ENCODE data around the gene WDR62. TPM values are rescaled to one million over a fixed set of nuclear protein-coding genes. Genes with fewer than 3 reads are reported as not detected.

The WDR62 gene
- total and polyA plus RNA-seq, 7 donors: 0.81 to 7.2 (median 2.6) TPM

GRCh38 chr19:36151144-36152018, 96.7 kb downstream of the WDR62 start:
- DNase-seq (peak; percentile 65 to 85), ATAC-seq (peak; percentile 63 to 72 (median 70))
- WGBS, 3 donors: 9 to 15% (median 10%) methylated on average over 40 to 47 of the region's 47 CpGs
- H3K4me3 ChIP-seq: peak overlapping the region; percentile 89
- H3K4me1 ChIP-seq: peaks cover 24% of the 10 kb centered on the region
- peak overlapping the region; percentile 99 for H3K27ac ChIP-seq
- intact Hi-C loops (cut with DNase I): no loop called here
- no peaks in the 10 kb centered on the region for H3K9me3 ChIP-seq
- no peak for TF ChIP-seq CTCF (IDR thresholded peaks at IDR 0.05)
- H3K36me3 ChIP-seq (ENCODE audit: insufficient read depth in 1 of 2, low read depth in 1 of 2): peaks cover 6 to 44% of the 10 kb centered on the region in 2 donors
- no peaks in the 10 kb centered on the region for H3K27me3 ChIP-seq (ENCODE audit: insufficient read depth in 3 of 3, low read length in 2 of 3)

- Histone ChIP-seq H3K27me3 (ENCODE audit: insufficient read depth in 3 of 3, low read length in 2 of 3) (no peaks in the 10 kb centered on the region), H3K36me3 (ENCODE audit: insufficient read depth in 1 of 2, low read depth in 1 of 2) (peaks cover 3 to 38% of the 10 kb centered on the region in 2 donors), H3K9me3 (no peaks in the 10 kb centered on the region), H3K27ac (peak overlapping the region; percentile 99), H3K4me1 (peaks cover 24% of the 10 kb centered on the region), H3K4me3 (peak overlapping the region; percentile 89)
- DNase-seq (no peak), ATAC-seq (peak in 1 of 4 donors; percentile 12)
- TF ChIP-seq CTCF (IDR thresholded peaks at IDR 0.05): no peak
- 2 to 8% (median 8%) methylated on average over 13 to 16 of the region's 16 CpGs for WGBS, 3 donors
- intact Hi-C loops (cut with DNase I): no loop called here
These were observed 97.3 kb downstream of the WDR62 start for GRCh38 chr19:36152019-36152351.

GRCh38 chr19:36152352-36153091, 97.8 kb downstream of the WDR62 start, which contains the start of gene COX7A1:
Gene COX7A1, minus strand, starts transcription at chr19:36152447. Its CDS starts 40 bp downstream, at chr19:36152407.
- H3K27me3 ChIP-seq (ENCODE audit: insufficient read depth in 3 of 3, low read length in 2 of 3): no peaks in the 10 kb centered on the region
- intact Hi-C loops (cut with DNase I): no loop called here
- TF ChIP-seq CTCF (IDR thresholded peaks at IDR 0.05): no peak
- ATAC-seq (peak; percentile 89 to 92 (median 90)), DNase-seq (peak; percentile 86 to 90)
- peak within 1 kb of the TSS; percentile 89 for H3K4me3 ChIP-seq
- peak within 1 kb of the TSS; percentile 99 for H3K27ac ChIP-seq
- H3K4me1 ChIP-seq: peaks cover 24% of the 10 kb centered on the region
- H3K36me3 ChIP-seq (ENCODE audit: insufficient read depth in 1 of 2, low read depth in 1 of 2): peaks cover 3 to 33% of the 10 kb centered on the region in 2 donors
- no peaks in the 10 kb centered on the region for H3K9me3 ChIP-seq
- WGBS, 3 donors: 3 to 4% (median 4%) methylated on average over 30 to 40 of the region's 40 CpGs

- peaks cover 3 to 27% of the 10 kb centered on the region in 2 donors for H3K36me3 ChIP-seq (ENCODE audit: insufficient read depth in 1 of 2, low read depth in 1 of 2)
- no peak for ATAC-seq
- peak overlapping the region; percentile 89 for H3K4me3 ChIP-seq
- H3K27me3 ChIP-seq (ENCODE audit: insufficient read depth in 3 of 3, low read length in 2 of 3): no peaks in the 10 kb centered on the region
- intact Hi-C loops (cut with DNase I): no loop called here
- WGBS, 3 donors: 70 to 79% (median 71%) methylated on average over 10 of the region's 10 CpGs
- H3K4me1 ChIP-seq: peaks cover 24% of the 10 kb centered on the region
- peak overlapping the region; percentile 99 for H3K27ac ChIP-seq
- DNase-seq: peak in 1 of 2 donors; percentile 49
- no peaks in the 10 kb centered on the region for H3K9me3 ChIP-seq
- TF ChIP-seq CTCF (IDR thresholded peaks at IDR 0.05): no peak
These were observed 98.4 kb downstream of the WDR62 start for GRCh38 chr19:36153126-36153525.

Other genes with a start within 250 kb of the WDR62 start
- gene PRODH2, start 242.1 kb upstream of the WDR62 start, total RNA-seq: not detected
- not detected for gene PRODH2, start 242.1 kb upstream of the WDR62 start, polyA plus RNA-seq
- not detected for gene NPHS1, start 202.4 kb upstream of the WDR62 start, total RNA-seq
- not detected for gene NPHS1, start 202.4 kb upstream of the WDR62 start, polyA plus RNA-seq
- not detected for gene KIRREL2, start 198.0 kb upstream of the WDR62 start, total RNA-seq
- gene KIRREL2, start 198.0 kb upstream of the WDR62 start, polyA plus RNA-seq: not detected
- 1 to 10 TPM in 1 of 4 donors, under 1 TPM in 3; 0.48 to 4.1 (median 0.78) TPM for gene APLP1, start 186.3 kb upstream of the WDR62 start, total RNA-seq
- 1 to 10 TPM in 1 of 3 donors, under 1 TPM in 2; 0.48 to 2.2 (median 1.00) TPM for gene APLP1, start 186.3 kb upstream of the WDR62 start, polyA plus RNA-seq
- gene NFKBID, start 154.4 kb upstream of the WDR62 start, total RNA-seq: 1 to 10 TPM in 3 of 4 donors, under 1 TPM in 1; 0.90 to 2.2 (median 1.5) TPM
- gene NFKBID, start 154.4 kb upstream of the WDR62 start, polyA plus RNA-seq: 1 to 10 TPM in 2 of 3 donors, under 1 TPM in 1; 0.75 to 1.6 (median 1.2) TPM
- 1 to 10 TPM; 1.7 to 4.7 (median 3.1) TPM for gene HCST, start 152.4 kb upstream of the WDR62 start, total RNA-seq
- 1 to 10 TPM; 1.1 to 4.2 (median 3.5) TPM for gene HCST, start 152.4 kb upstream of the WDR62 start, polyA plus RNA-seq
- 10 to 100 TPM in 3 of 4 donors, 1 to 10 TPM in 1; 9.4 to 22.1 (median 14.2) TPM for gene TYROBP, start 146.6 kb upstream of the WDR62 start, total RNA-seq
- 10 to 100 TPM in 2 of 3 donors, 1 to 10 TPM in 1; 7.8 to 19.1 (median 10.6) TPM for gene TYROBP, start 146.6 kb upstream of the WDR62 start, polyA plus RNA-seq
- 10 to 100 TPM in 2 of 4 donors, 1 to 10 TPM in 2; 7.2 to 11.2 (median 10.0) TPM for gene LRFN3, start 118.5 kb upstream of the WDR62 start, total RNA-seq
- 10 to 100 TPM in 2 of 3 donors, 1 to 10 TPM in 1; 8.6 to 25.6 (median 11.3) TPM for gene LRFN3, start 118.5 kb upstream of the WDR62 start, polyA plus RNA-seq
- 10 to 100 TPM in 2 of 4 donors, 1 to 10 TPM in 2; 7.2 to 17.3 (median 12.2) TPM for gene SDHAF1, start 59.7 kb upstream of the WDR62 start, total RNA-seq
- gene SDHAF1, start 59.7 kb upstream of the WDR62 start, polyA plus RNA-seq: 10 to 100 TPM; 12.7 to 33.3 (median 19.7) TPM
- under 1 TPM in 2 of 4 donors, not detected in 2; 0.23 to 0.24 TPM for gene SYNE4, start 46.1 kb upstream of the WDR62 start, total RNA-seq
- under 1 TPM in 2 of 3 donors, not detected in 1; 0.21 to 0.25 TPM for gene SYNE4, start 46.1 kb upstream of the WDR62 start, polyA plus RNA-seq
- gene ALKBH6, start 40.7 kb upstream of the WDR62 start, total RNA-seq: 10 to 100 TPM in 3 of 4 donors, 1 to 10 TPM in 1; 7.1 to 12.6 (median 10.6) TPM
- 10 to 100 TPM in 2 of 3 donors, 1 to 10 TPM in 1; 9.5 to 22.3 (median 13.3) TPM for gene ALKBH6, start 40.7 kb upstream of the WDR62 start, polyA plus RNA-seq
- 1 to 10 TPM; 1.2 to 3.9 (median 1.6) TPM for gene CLIP3, start 22.0 kb upstream of the WDR62 start, total RNA-seq
- gene CLIP3, start 22.0 kb upstream of the WDR62 start, polyA plus RNA-seq: 1 to 10 TPM in 1 of 3 donors, under 1 TPM in 2; 0.51 to 1.0 (median 0.66) TPM
- gene THAP8, start 612 bp upstream of the WDR62 start, total RNA-seq: 1 to 10 TPM; 1.9 to 7.0 (median 2.9) TPM
- gene THAP8, start 612 bp upstream of the WDR62 start, polyA plus RNA-seq: 1 to 10 TPM; 3.6 to 9.6 (median 6.5) TPM
- not detected for gene OVOL3, start 56.2 kb downstream of the WDR62 start, total RNA-seq
- under 1 TPM in 1 of 3 donors, not detected in 2; 0.13 TPM for gene OVOL3, start 56.2 kb downstream of the WDR62 start, polyA plus RNA-seq
- 100 to 1,000 TPM in 3 of 4 donors, 10 to 100 TPM in 1; 89.7 to 126 (median 110) TPM for gene POLR2I, start 60.0 kb downstream of the WDR62 start, total RNA-seq
- 100 to 1,000 TPM in 2 of 3 donors, 10 to 100 TPM in 1; 99.4 to 130 (median 126) TPM for gene POLR2I, start 60.0 kb downstream of the WDR62 start, polyA plus RNA-seq
- 10 to 100 TPM; 44.4 to 67.2 (median 57.8) TPM for gene TBCB, start 60.6 kb downstream of the WDR62 start, total RNA-seq
- 100 to 1,000 TPM in 1 of 3 donors, 10 to 100 TPM in 2; 65.9 to 115 (median 80.4) TPM for gene TBCB, start 60.6 kb downstream of the WDR62 start, polyA plus RNA-seq
- 100 to 1,000 TPM; 465 to 626 (median 571) TPM for gene CAPNS1, start 85.2 kb downstream of the WDR62 start, total RNA-seq
- 100 to 1,000 TPM; 464 to 484 (median 475) TPM for gene CAPNS1, start 85.2 kb downstream of the WDR62 start, polyA plus RNA-seq
- gene COX7A1, start 97.5 kb downstream of the WDR62 start, total RNA-seq: 1,000 to 10,000 TPM; 1,453 to 1,741 (median 1,623) TPM
- 1,000 to 10,000 TPM in 1 of 3 donors, 100 to 1,000 TPM in 2; 571 to 1,031 (median 717) TPM for gene COX7A1, start 97.5 kb downstream of the WDR62 start, polyA plus RNA-seq
- 1 to 10 TPM; 2.5 to 4.1 (median 3.6) TPM for gene ZNF565, start 159.8 kb downstream of the WDR62 start, total RNA-seq
- 1 to 10 TPM; 3.1 to 6.0 (median 3.6) TPM for gene ZNF565, start 159.8 kb downstream of the WDR62 start, polyA plus RNA-seq
- 10 to 100 TPM; 31.2 to 78.4 (median 65.7) TPM for gene ZNF146, start 160.2 kb downstream of the WDR62 start, total RNA-seq
- gene ZNF146, start 160.2 kb downstream of the WDR62 start, polyA plus RNA-seq: 100 to 1,000 TPM in 1 of 3 donors, 10 to 100 TPM in 2; 30.5 to 114 (median 39.6) TPM

All from psoas muscle (tissue), 8 donors.